Measurements from ENCODE around the gene KRTAP9-2. TPM values are rescaled to one million over a fixed set of nuclear protein-coding genes. Genes with fewer than 3 reads are reported as not detected.
"Not testable (repeated sequence)": the region's sequence is repeated elsewhere in the genome, so short reads cannot be mapped to it uniquely, and the experiment has no call there.

The KRTAP9-2 gene
- polyA plus RNA-seq, 1 donor (not counting 4 experiments of a cell fraction or from before 2014, with no cell fraction given) = not detected

GRCh38 chr17:41237949-41238437, 11.5 kb downstream of the KRTAP9-2 start, which contains the start of gene KRTAP9-8:
Gene KRTAP9-8 (plus strand): TSS chr17:41237999. CDS start chr17:41238052, 53 bp downstream.
- H3K9me1 ChIP-seq (ENCODE audit: control insufficient read depth, extremely low read depth, insufficient read depth, low read length); H2AFZ ChIP-seq (ENCODE audit: control insufficient read depth, low read length); H3K36me3 ChIP-seq (ENCODE audit: control insufficient read depth in 2 of 2, extremely low read depth in 1 of 2, insufficient read depth in 2 of 2, low read length in 2 of 2); H3K4me2 ChIP-seq (ENCODE audit: control insufficient read depth, extremely low read depth, insufficient read depth, low read depth, low read length); dilution Hi-C loops (cut with MboI; ENCODE audit: extremely low pct_ligation_motif_present, low sequenced_read_pairs); H4K20me1 ChIP-seq (ENCODE audit: control insufficient read depth, extremely low read depth, insufficient read depth, low read length); H3K9me3 ChIP-seq (ENCODE audit: control insufficient read depth, low read depth, low read length); H3K27ac ChIP-seq (ENCODE audit: control insufficient read depth, insufficient read depth, low read length); H3K9ac ChIP-seq (ENCODE audit: control insufficient read depth, extremely low read depth, insufficient read depth, low read length); FAIRE-seq; DNase-seq (ENCODE audit: low read depth, low spot score); H3K27me3 ChIP-seq (ENCODE audit: control insufficient read depth, extremely low read depth, insufficient read depth, low read length); H3K4me3 ChIP-seq (ENCODE audit: control insufficient read depth in 2 of 3, extremely low read depth in 1 of 3, insufficient read depth in 2 of 3, low read depth in 1 of 3, low read length in 3 of 3); H3K79me2 ChIP-seq (ENCODE audit: control insufficient read depth, insufficient read depth, low read length); H3K4me1 ChIP-seq (ENCODE audit: control insufficient read depth, extremely low read depth, insufficient read depth, low read length): not testable (repeated sequence)

GRCh38 chr17:41246995-41247787, 20.7 kb downstream of the KRTAP9-2 start:
- H3K79me2 ChIP-seq (ENCODE audit: control insufficient read depth, insufficient read depth, low read length); H3K27me3 ChIP-seq (ENCODE audit: control insufficient read depth, extremely low read depth, insufficient read depth, low read length); H3K9ac ChIP-seq (ENCODE audit: control insufficient read depth, extremely low read depth, insufficient read depth, low read length); H3K9me3 ChIP-seq (ENCODE audit: control insufficient read depth, low read depth, low read length); H4K20me1 ChIP-seq (ENCODE audit: control insufficient read depth, extremely low read depth, insufficient read depth, low read length); H3K36me3 ChIP-seq (ENCODE audit: control insufficient read depth in 2 of 2, extremely low read depth in 1 of 2, insufficient read depth in 2 of 2, low read length in 2 of 2); DNase-seq (ENCODE audit: low read depth, low spot score); H3K4me3 ChIP-seq (ENCODE audit: control insufficient read depth in 2 of 3, extremely low read depth in 1 of 3, insufficient read depth in 2 of 3, low read depth in 1 of 3, low read length in 3 of 3); H3K27ac ChIP-seq (ENCODE audit: control insufficient read depth, insufficient read depth, low read length); H3K4me2 ChIP-seq (ENCODE audit: control insufficient read depth, extremely low read depth, insufficient read depth, low read depth, low read length); H3K4me1 ChIP-seq (ENCODE audit: control insufficient read depth, extremely low read depth, insufficient read depth, low read length); FAIRE-seq; H2AFZ ChIP-seq (ENCODE audit: control insufficient read depth, low read length); dilution Hi-C loops (cut with MboI; ENCODE audit: extremely low pct_ligation_motif_present, low sequenced_read_pairs); H3K9me1 ChIP-seq (ENCODE audit: control insufficient read depth, extremely low read depth, insufficient read depth, low read length): not testable (repeated sequence)

GRCh38 chr17:41249637-41250240, 23.3 kb downstream of the KRTAP9-2 start, which contains the start of gene KRTAP9-4:
Gene KRTAP9-4 (plus strand): TSS chr17:41249687. CDS start chr17:41249721, 34 bp downstream.
- H3K9ac ChIP-seq (ENCODE audit: control insufficient read depth, extremely low read depth, insufficient read depth, low read length); H3K9me1 ChIP-seq (ENCODE audit: control insufficient read depth, extremely low read depth, insufficient read depth, low read length); H3K27me3 ChIP-seq (ENCODE audit: control insufficient read depth, extremely low read depth, insufficient read depth, low read length); H4K20me1 ChIP-seq (ENCODE audit: control insufficient read depth, extremely low read depth, insufficient read depth, low read length); H3K36me3 ChIP-seq (ENCODE audit: control insufficient read depth in 2 of 2, extremely low read depth in 1 of 2, insufficient read depth in 2 of 2, low read length in 2 of 2); H3K79me2 ChIP-seq (ENCODE audit: control insufficient read depth, insufficient read depth, low read length); H3K4me3 ChIP-seq (ENCODE audit: control insufficient read depth in 2 of 3, extremely low read depth in 1 of 3, insufficient read depth in 2 of 3, low read depth in 1 of 3, low read length in 3 of 3); H3K4me2 ChIP-seq (ENCODE audit: control insufficient read depth, extremely low read depth, insufficient read depth, low read depth, low read length); H3K27ac ChIP-seq (ENCODE audit: control insufficient read depth, insufficient read depth, low read length); DNase-seq (ENCODE audit: low read depth, low spot score); H3K9me3 ChIP-seq (ENCODE audit: control insufficient read depth, low read depth, low read length); H3K4me1 ChIP-seq (ENCODE audit: control insufficient read depth, extremely low read depth, insufficient read depth, low read length); H2AFZ ChIP-seq (ENCODE audit: control insufficient read depth, low read length); dilution Hi-C loops (cut with MboI; ENCODE audit: extremely low pct_ligation_motif_present, low sequenced_read_pairs); FAIRE-seq: not testable (repeated sequence)

All from keratinocyte (primary cell).